Activated T-cell treated with anti-CD3 and anti-CD28 coated beads, Interleukin-2, amount 50 U/mL, for 4 hours (primary cell): Measurements from ENCODE around the gene PRRC1. TPM values are rescaled to one million over a fixed set of nuclear protein-coding genes. Genes with fewer than 3 reads are reported as not detected.

ENCODE experiments used
- ATAC-seq, 2 donors: fragments of 200-7000 bp; cut with Tn5 transposase; one replicate each; pipeline ENCODE4 v1.10.0; 2021
- DNase-seq: peaks from one replicate; pipeline ENCODE4 v3.0.0-alpha.2; 2020
- H3K27me3 Mint-ChIP-seq: one replicate; pipeline ENCODE4 v1.8.0; 2021; ENCODE audit warnings: low read depth, mixed read lengths
- H3K36me3 Mint-ChIP-seq: one replicate; pipeline ENCODE4 v1.8.0; 2022; ENCODE audit warnings: mixed read lengths; ENCODE audit not compliant: insufficient read depth
- H3K4me1 Mint-ChIP-seq: one replicate; pipeline ENCODE4 v1.8.0; 2021; ENCODE audit warnings: low read depth, mixed read lengths
- H3K4me3 Mint-ChIP-seq: one replicate; pipeline ENCODE4 v1.8.0; 2021; ENCODE audit warnings: mild to moderate bottlenecking, moderate library complexity, mixed read lengths
- H3K9me3 Mint-ChIP-seq: one replicate; pipeline ENCODE4 v1.8.0; 2021; ENCODE audit warnings: mixed read lengths
- total RNA-seq, 3 donors: library from RNA; stranded (reverse); gene quantifications; one replicate each; pipeline ENCODE4 v1.2.1, GENCODE V29; 2021

PRRC1 gene
- total RNA-seq, 3 donors from 2014 or later, result 39.7 to 45.1 (median 43.5) TPM

- ATAC-seq (no peak), DNase-seq (no peak)
- Mint-ChIP-seq H3K27me3 (peaks cover 8% of the 10 kb centered on the region), H3K36me3 (no peaks in the 10 kb centered on the region), H3K9me3 (no peaks in the 10 kb centered on the region), H3K4me3 (no peak overlapping the region), H3K4me1 (peaks cover 6% of the 10 kb centered on the region)
Observed at GRCh38 chr5:127599847-127600246, 82.4 kb downstream of the PRRC1 start.

- H3K9me3 Mint-ChIP-seq, result no peaks in the 10 kb centered on the region
- H3K4me1 Mint-ChIP-seq, result peaks cover 2% of the 10 kb centered on the region
- ATAC-seq (no peak), DNase-seq (no peak)
- no peaks in the 10 kb centered on the region for H3K36me3 Mint-ChIP-seq
- no peak overlapping the region for H3K4me3 Mint-ChIP-seq
- H3K27me3 Mint-ChIP-seq, result peaks cover 8% of the 10 kb centered on the region
Observed at GRCh38 chr5:127601111-127601510, 83.7 kb downstream of the PRRC1 start.

DNA sequence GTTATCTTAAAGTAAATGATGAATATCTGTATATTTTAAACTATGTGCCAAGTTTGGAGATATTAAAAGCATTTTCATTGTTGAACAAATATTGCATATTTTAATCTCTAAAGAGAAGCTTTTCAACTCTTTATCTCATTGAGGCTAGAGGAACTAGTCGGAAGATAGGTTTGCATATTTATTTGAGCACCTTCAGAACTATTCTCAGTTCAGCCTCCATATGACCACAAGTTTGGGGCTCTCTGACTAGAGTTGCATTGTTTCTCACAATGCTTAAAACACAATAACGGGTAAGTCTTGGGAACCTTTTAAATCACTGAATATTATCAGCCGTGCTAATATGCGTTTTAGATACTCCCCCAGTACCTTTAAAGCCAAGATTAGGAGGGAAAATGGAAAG, 84.2 kb downstream of the PRRC1 start:
- DNase-seq (no peak), ATAC-seq (no peak)
- H3K4me3 Mint-ChIP-seq, result no peak overlapping the region
- no peaks in the 10 kb centered on the region for H3K9me3 Mint-ChIP-seq
- H3K4me1 Mint-ChIP-seq, result peaks cover 2% of the 10 kb centered on the region
- H3K27me3 Mint-ChIP-seq, result peaks cover 8% of the 10 kb centered on the region
- no peaks in the 10 kb centered on the region for H3K36me3 Mint-ChIP-seq

- H3K9me3 Mint-ChIP-seq, result no peaks in the 10 kb centered on the region
Observed at GRCh38 chr5:127602481-127602880, 85.0 kb downstream of the PRRC1 start.

DNA sequence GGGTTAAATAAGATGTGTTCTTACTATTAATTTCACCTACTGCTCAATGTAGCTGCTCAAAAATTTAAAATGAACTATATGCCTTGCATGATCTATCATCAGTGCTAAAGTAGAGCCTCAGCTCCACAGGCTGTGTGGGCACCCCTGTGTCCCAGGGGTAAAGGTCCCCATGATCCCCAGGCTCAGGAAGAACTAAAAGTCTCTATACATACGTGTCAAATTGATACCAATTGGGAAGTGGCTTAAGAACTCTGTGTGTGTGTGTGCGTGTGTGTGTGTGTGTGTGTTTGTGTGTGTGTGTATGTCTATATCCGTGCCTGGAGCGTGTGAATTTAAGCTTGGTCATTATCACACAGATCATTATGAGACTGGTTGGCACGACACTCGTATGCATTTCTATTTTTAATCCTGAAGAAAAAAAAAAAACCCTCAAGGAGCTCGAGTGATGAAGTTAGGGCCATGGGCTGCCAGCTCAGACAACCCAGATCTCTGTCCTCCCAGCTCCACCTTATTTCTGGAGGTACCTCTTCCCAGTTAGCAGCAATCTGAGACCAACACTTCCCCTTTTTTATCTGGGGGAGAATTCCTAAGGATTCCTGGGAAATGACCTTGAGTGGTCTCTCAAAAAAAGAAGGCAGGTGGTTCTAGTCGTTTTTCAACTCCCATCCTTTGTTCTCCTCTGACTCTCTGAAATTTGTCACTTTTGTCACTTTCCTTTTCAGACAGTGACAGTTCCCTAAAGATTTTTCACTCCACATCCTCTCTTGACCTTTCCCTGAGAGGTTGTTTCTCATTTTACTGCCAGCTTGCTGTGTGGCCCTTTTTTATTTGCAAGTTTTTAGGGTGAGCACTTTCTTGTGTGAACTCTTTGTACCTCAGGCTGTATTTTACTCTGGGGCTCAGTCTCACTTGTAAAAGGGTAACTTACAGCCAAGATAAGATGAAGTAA, 85.7 kb downstream of the PRRC1 start:
- H3K36me3 Mint-ChIP-seq, result no peaks in the 10 kb centered on the region
- ATAC-seq (no peak), DNase-seq (no peak)
- no peaks in the 10 kb centered on the region for H3K9me3 Mint-ChIP-seq
- H3K4me1 Mint-ChIP-seq, result peaks cover 2% of the 10 kb centered on the region
- no peak overlapping the region for H3K4me3 Mint-ChIP-seq
- H3K27me3 Mint-ChIP-seq, result peaks cover 8% of the 10 kb centered on the region

More at GRCh38 chr5:127602481-127602880, 85.0 kb downstream of the PRRC1 start:
- DNase-seq, result no peak
- ATAC-seq, result no peak
- no peak overlapping the region for H3K4me3 Mint-ChIP-seq
- no peaks in the 10 kb centered on the region for H3K36me3 Mint-ChIP-seq
- peaks cover 8% of the 10 kb centered on the region for H3K27me3 Mint-ChIP-seq
- H3K4me1 Mint-ChIP-seq, result peaks cover 2% of the 10 kb centered on the region

Other genes with a start within 250 kb of the PRRC1 start
- gene MEGF10, start 226.8 kb upstream of the PRRC1 start, total RNA-seq, result not detected
- not detected for gene CTXN3, start 131.4 kb downstream of the PRRC1 start, total RNA-seq
- gene CCDC192, start 185.8 kb downstream of the PRRC1 start, total RNA-seq, result not detected